HG03135 (cell line): ENCODE results near the gene JADE2.
A peak's percentile ranks its signal among the peaks of the same experiment; 100 is the strongest.

Experiments
- ATAC-seq: cut with Tn5 transposase; IDR thresholded peaks from one replicate; pipeline ENCODE4 v1.9.1; 2021; ENCODE audit warnings: mild to moderate bottlenecking, moderate library complexity; ENCODE audit not compliant: unreplicated experiment

Gene JADE2

GRCh38 chr5:134527961-134528424 lies 2.5 kb downstream of the JADE2 start:
- no peak for ATAC-seq

- no peak for ATAC-seq
Measured at GRCh38 chr5:134528556-134528955, 3.1 kb downstream of the JADE2 start.

GRCh38 chr5:134529460-134529859 lies 4.0 kb downstream of the JADE2 start:
- no peak for ATAC-seq

- ATAC-seq: no peak
Measured at GRCh38 chr5:134530301-134531077, 5.0 kb downstream of the JADE2 start.

GRCh38 chr5:134533115-134533815 lies 7.8 kb downstream of the JADE2 start:
- ATAC-seq: no peak

GRCh38 chr5:134534058-134534725 lies 8.7 kb downstream of the JADE2 start:
- ATAC-seq: no peak

- ATAC-seq: no peak
Measured at GRCh38 chr5:134534726-134535110, 9.2 kb downstream of the JADE2 start.

DNA sequence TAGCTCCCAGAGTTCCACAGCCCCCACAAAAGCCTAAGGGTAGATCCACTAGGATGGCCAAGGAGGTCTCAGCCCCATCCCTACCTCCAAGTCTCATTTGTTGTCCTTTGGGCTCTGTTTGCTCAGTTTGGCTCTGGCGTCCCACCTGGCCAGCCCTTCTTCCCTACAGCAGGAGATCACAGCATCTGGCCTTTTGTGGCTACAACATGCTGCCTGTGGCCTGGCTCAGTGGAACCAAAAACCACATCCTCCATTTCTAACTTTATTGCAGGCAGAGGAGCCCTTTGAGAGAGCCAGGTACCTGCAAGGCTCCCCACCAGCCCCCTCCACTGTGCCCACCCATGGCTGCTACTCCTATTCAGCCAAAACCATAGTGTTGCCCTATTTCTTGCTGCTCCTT lies 11.4 kb downstream of the JADE2 start:
- ATAC-seq: no peak

GRCh38 chr5:134537297-134537696 lies 11.8 kb downstream of the JADE2 start:
- no peak for ATAC-seq

GRCh38 chr5:134538296-134538695 lies 12.8 kb downstream of the JADE2 start:
- ATAC-seq: no peak

DNA sequence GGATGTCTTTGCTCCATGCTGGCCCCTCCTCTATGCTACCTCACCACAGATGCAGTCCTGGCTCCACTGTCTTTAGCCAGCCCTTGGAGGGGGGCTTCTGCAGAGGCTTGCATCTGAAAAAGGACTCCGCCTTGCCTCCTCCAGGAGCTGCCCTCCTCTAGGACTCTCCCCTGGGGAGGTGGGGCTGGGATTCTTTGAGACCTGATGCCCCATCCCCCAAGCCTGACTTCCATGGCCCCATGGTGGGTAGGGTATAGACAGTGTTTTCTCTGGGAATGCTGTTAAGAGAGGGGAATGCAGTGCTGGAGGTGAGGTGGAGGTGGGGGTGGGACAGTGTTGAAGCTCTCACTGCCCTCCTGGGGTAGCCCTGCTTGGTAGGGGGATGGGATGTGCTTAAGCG lies 14.3 kb downstream of the JADE2 start:
- ATAC-seq: no peak

- ATAC-seq: no peak
Measured at GRCh38 chr5:134540747-134541733, 15.6 kb downstream of the JADE2 start.

DNA sequence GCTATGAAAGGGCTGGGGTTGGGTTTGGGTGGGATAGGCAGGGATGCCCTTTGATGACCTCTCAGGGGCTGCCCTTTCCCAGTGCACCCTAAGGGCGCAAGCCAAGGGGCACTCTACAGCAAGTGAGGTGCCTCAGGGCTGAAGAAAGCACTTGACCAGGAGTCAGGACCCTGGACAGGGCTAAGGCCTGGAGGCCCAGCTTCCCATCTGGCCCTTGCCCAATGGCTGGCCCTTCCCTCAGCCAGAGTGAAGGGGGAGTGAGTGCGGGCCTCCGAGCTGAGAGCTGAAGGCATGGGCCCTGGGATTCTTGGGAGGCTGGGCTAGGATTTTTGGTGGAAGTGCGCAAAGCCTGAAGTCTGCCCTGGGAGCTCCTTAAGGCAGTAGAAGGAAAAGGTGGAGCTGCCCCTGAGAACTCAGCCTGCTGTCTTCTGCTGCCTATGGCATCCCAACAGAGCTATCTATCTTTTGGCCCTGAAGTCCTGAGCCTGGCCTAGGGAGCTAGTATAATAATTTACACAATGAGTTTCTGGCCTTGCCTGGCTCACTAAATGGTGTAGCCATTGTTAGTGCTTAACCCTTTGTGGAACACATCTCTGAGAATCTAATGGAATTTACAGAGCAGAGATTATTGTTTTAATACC lies 16.4 kb downstream of the JADE2 start:
- ATAC-seq: no peak

DNA sequence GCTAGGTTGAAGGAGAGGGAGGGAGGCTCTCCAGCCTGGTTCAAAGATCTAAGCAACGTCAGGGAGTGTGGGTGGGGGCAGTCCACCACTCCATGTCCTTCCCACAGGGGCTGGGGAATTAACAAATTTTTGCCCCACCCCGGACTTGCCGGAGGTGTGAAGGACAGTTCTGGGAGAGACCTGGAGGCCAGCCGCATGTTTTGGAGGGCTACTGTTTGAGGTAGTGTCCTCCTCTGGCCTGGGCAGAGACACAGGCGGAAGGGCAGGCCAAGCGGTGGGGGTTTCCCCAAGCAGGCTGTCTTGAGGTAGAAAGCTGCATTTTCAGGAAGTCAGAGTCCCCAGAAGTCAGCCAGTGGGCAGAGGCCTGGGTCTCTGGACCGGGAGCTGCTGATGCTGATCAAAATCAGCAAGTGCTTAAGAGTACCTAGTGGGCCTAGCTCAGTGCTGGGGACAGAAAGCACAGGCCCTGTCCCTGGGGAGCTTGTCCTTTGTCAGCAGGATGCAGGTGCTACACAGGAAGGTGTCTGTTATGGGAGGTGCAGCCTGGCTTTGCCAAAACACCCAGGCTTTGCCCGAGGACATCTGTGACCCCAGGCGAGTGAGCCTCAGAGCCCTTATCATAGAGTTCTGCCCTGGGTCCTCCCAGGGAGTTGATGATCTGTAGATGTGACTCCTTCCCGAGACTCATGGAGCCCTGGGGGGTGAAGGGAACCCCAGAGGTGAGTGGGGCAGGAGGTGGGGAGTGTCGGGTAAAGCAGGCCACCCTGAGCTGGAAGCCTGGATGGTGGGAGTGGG lies 18.5 kb downstream of the JADE2 start:
- ATAC-seq: peak; percentile 60

DNA sequence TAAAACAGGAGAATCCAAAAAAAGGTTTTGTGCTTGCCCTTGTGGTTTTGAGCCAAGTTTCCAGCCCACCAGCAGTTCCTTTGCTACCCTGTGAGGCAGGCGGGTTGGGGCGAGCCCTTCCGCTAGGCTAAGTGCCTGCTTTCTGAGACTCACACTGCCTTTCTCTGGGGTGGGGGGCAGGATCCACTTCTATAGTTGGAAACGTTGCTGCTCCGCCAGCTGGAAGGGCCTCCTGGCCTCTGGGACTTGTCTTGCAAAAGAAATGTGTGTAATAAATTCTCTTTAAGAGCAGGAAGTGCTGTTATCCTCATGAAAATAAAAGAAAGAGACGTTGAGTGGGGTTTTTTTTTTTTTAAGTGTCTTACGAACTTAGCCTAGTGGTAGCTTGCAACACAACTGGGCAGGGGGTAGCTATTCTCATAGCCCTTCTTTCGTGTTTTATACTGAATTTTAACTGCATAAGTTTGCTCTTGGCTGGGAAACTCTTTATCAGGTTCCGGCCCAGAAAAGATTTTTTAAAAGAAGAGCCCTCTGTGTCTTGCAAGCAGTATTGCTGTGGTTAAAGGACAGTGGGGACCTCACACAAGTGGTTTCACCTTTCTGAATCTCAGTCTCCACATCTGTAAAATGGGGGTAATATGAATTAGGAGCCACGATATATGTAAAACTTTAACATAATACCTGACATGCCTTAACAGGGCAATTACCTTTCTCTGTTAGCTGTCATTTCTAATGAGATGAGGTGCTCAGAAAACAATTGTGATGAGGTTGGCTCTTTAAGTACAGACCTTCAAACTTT lies 19.8 kb downstream of the JADE2 start:
- ATAC-seq: no peak

DNA sequence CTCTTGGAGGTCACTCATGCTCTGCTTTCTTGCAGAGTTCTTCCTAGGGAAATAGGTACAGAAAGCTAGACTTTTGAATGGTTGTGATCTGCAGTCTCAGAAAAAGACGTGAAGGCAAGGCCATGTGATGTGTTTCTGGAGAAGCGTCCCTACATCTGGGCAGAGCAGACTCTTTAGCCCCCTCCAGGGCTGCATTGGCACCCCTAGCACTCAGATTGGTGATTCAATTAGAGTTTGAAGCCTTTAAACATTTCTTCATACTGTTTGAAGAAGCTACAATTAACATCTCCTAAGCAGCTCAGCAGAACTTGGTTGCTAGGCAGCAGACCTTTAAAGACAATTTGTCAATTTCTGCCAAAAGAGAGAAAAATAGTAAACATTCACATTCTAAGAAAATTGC lies 21.6 kb downstream of the JADE2 start:
- ATAC-seq: no peak

DNA sequence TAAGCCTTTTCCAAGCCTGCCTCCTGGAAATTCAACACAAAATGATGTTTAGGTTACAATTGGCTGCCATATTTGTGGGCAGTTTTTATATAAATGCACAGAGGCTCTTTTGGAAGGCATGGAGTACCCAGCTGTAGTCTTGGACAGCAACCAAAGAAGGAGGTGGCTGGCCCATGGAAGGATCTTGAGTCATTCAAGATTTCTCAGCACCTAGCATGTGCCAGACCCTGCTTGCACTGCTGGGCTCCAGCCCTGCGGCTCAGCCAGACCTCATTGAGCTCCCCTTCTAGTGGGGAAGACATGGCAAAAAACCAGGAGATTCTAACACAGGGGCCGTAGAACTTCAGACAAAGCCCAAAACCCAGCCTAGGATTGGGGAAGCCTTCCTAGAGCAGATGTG lies 22.1 kb downstream of the JADE2 start:
- ATAC-seq: no peak

DNA sequence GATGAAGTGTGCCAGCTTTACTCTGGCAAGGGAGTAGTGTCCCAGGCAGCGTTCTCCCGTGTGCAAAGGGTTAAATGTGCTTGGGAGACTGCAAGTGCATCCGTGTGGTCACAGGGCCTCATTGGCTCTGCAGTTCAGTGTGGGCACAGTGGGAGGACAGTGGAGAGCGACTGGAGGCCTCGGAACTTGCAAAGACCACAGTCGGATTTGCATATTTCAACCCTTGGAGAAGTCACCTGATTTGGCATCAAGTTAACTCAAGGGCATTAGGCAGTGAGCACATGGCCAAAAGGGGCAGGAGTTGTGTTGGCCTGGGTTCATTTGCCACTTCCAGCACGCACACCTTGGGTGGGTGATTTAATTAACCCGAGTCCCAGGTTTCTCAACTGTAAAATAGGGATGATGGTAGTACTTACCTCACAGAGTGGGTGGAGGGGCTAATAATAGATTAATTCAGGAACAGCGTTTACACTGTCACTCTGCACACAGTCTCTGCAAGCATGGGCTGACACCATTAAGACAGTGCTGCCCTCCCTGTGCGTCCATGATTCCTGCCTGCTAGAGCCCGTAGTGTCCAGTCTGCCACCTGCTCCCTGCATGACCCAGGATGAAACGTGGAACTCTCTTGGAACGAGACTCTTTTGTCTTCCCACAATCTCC lies 22.7 kb downstream of the JADE2 start:
- ATAC-seq: no peak
